ENCODE measurements around the gene RPS23. TPM values are rescaled to one million over a fixed set of nuclear protein-coding genes. Genes with fewer than 3 reads are reported as not detected.

The RPS23 gene
- total and polyA plus RNA-seq, 2 experiments from 2014 or later: 2,261 to 3,526 TPM

- H3K27me3 Mint-ChIP-seq (ENCODE audit: insufficient read depth, low read depth, poor library complexity): peaks cover 3% of the 10 kb centered on the region
- H3K27ac ChIP-seq (ENCODE audit: low read depth): no peak overlapping the region
- 0 out of 2 replicates have a peak, but pooled peaks cover under 1% of the 10 kb centered on the region for H3K4me1 ChIP-seq (ENCODE audit: insufficient read depth)
- no peak overlapping the region for H2AFZ ChIP-seq
- no peaks in the 10 kb centered on the region for H3K27me3 ChIP-seq (ENCODE audit: insufficient read depth)
- H3K36me3 ChIP-seq (ENCODE audit: insufficient read depth): no peaks in the 10 kb centered on the region; the same call in 1 of the 2 replicates
- no peaks in the 10 kb centered on the region for H3K79me2 ChIP-seq (replicated peaks; ENCODE audit: insufficient read depth)
- no peak overlapping the region for H3K4me2 ChIP-seq
- ATAC-seq (no peak), DNase-seq (ENCODE audit: low spot score) (no peak)
- peaks cover 10% of the 10 kb centered on the region for H3K9me3 Mint-ChIP-seq
- H3K27ac Mint-ChIP-seq: no peak overlapping the region
- peaks cover 15% of the 10 kb centered on the region for H3K36me3 Mint-ChIP-seq (ENCODE audit: low read depth)
- TF ChIP-seq POLR2AphosphoS5 (IDR thresholded peaks at IDR 0.05; ENCODE audit: low read depth) (no peak), CREB1 (CRISPR knock-in tag; IDR thresholded peaks at IDR 0.05; ENCODE audit: low read depth) (no peak), ZNF331 (CRISPR knock-in tag; IDR thresholded peaks at IDR 0.05; ENCODE audit: low read depth) (no peak), ZNF114 (CRISPR knock-in tag; IDR thresholded peaks at IDR 0.05) (no peak), ETS1 (IDR thresholded peaks at IDR 0.05) (no peak), EZH2 (IDR thresholded peaks at IDR 0.05; ENCODE audit: low read depth, unreplicated experiment) (no peak), CTCF (conservative IDR thresholded peaks at IDR 0.05; ENCODE audit: low read depth in 2 of 2) (no peak), JUNB (IDR thresholded peaks at IDR 0.05; ENCODE audit: unreplicated experiment) (no peak), STAT1 (IDR thresholded peaks at IDR 0.05; ENCODE audit: unreplicated experiment) (no peak), EZH2phosphoT487 (IDR thresholded peaks at IDR 0.05; ENCODE audit: unreplicated experiment) (no peak), NANOG (IDR thresholded peaks at IDR 0.05; ENCODE audit: borderline replicate concordance) (no peak), ZNF462 (CRISPR knock-in tag; IDR thresholded peaks at IDR 0.05) (no peak), REST (IDR thresholded peaks at IDR 0.05; ENCODE audit: unreplicated experiment) (no peak)
- H3K4me3 ChIP-seq: no peak overlapping the region
- peaks cover 9% of the 10 kb centered on the region for H3K4me1 Mint-ChIP-seq
- H3K9me2 ChIP-seq (ENCODE audit: insufficient read depth): no peaks in the 10 kb centered on the region
- no peaks in the 10 kb centered on the region for H4K20me1 ChIP-seq (replicated peaks; ENCODE audit: insufficient read depth)
- H3F3A ChIP-seq (replicated peaks; ENCODE audit: low read depth): no peaks in the 10 kb centered on the region
- no peak overlapping the region for H3K4me3 Mint-ChIP-seq
Measured at GRCh38 chr5:82307451-82307850, 29.3 kb upstream of the RPS23 start.

All from GM23338 (cell line).